Upper lobe of left lung (tissue), 4 donors: Measurements from ENCODE around the gene RAD21L1.

Experiments
- CTCF ChIP-seq, 6 experiments: fragments of 450-650 bp in 4 of 6; fragments of 200-600 bp in 2 of 6; sonication (generic) in 2 of 6; IDR thresholded peaks; one replicate each; pipeline ENCODE4 v1.5.1; 2016 to 2019; ENCODE audit warnings: antibody characterized with exemption in 6 of 6
- POLR2AphosphoS5 ChIP-seq, 2 donors: sonication (generic); formaldehyde crosslinking; IDR thresholded peaks; one replicate each; pipeline ENCODE4 v1.5.1; 2017; ENCODE audit warnings: antibody characterized with exemption in 2 of 2

GRCh38 chr20:1196634-1197033, 29.2 kb upstream of the RAD21L1 start:
- no peak for TF ChIP-seq CTCF (IDR thresholded peaks at IDR 0.05)
- no peak for TF ChIP-seq POLR2AphosphoS5 (IDR thresholded peaks at IDR 0.05)
